GM12864 (cell line): ENCODE measurements around the gene TMEM220.
A peak's percentile ranks its signal among the peaks of the same experiment; 100 is the strongest.
"Not testable (repeated sequence)": the region's sequence is repeated elsewhere in the genome, so short reads cannot be mapped to it uniquely, and the experiment has no call there.

Experiments used
- DNase-seq: peaks from one replicate; pipeline ENCODE4 v3.0.0-alpha.2; 2011; ENCODE audit warnings: low read depth
- H3K4me3 ChIP-seq: 2 replicates; pipeline ENCODE4 v1.5.1; 2011; ENCODE audit warnings: mild to moderate bottlenecking, low read depth, low read length, control low read depth
- TF ChIP-seq, protein P1 (sequence below): IDR thresholded peaks from 2 replicates; pipeline ENCODE4 v1.5.1; 2011; ENCODE audit warnings: low read depth, mild to moderate bottlenecking, moderate library complexity, low read length, control low read depth, inconsistent platforms; ENCODE audit errors: missing control alignments

The TMEM220 gene

GRCh38 chr17:10739386-10739785 lies 9.6 kb upstream of the TMEM220 start:
- H3K4me3 ChIP-seq, result no peak overlapping the region
- DNase-seq, result no peak
- TF ChIP-seq, protein P1, sequence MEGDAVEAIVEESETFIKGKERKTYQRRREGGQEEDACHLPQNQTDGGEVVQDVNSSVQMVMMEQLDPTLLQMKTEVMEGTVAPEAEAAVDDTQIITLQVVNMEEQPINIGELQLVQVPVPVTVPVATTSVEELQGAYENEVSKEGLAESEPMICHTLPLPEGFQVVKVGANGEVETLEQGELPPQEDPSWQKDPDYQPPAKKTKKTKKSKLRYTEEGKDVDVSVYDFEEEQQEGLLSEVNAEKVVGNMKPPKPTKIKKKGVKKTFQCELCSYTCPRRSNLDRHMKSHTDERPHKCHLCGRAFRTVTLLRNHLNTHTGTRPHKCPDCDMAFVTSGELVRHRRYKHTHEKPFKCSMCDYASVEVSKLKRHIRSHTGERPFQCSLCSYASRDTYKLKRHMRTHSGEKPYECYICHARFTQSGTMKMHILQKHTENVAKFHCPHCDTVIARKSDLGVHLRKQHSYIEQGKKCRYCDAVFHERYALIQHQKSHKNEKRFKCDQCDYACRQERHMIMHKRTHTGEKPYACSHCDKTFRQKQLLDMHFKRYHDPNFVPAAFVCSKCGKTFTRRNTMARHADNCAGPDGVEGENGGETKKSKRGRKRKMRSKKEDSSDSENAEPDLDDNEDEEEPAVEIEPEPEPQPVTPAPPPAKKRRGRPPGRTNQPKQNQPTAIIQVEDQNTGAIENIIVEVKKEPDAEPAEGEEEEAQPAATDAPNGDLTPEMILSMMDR, result no peak

GRCh38 chr17:10738521-10739258 lies 8.9 kb upstream of the TMEM220 start:
- TF ChIP-seq, protein P1, result no peak
- no peak for DNase-seq
- no peak overlapping the region for H3K4me3 ChIP-seq

DNA sequence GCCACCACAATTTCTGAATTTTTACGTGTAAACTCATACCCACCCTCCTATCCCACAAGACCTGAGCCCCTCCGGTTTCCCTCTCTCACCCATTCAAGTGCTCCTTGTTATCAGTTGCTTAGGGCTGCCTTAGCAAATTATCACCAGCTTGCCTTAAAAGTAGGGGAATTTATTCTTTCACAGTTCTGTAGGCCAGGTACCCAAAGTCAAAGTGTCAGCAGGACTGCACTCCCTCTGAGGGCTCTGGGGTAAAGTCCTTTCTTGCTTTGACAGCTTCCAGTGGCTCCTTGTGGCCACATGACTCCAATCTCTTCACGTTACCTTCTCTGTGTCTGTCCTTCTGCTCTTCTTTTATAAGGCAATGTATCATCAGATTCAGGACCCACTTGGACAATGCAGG lies 7.9 kb upstream of the TMEM220 start:
- DNase-seq, result no peak
- TF ChIP-seq, protein P1, result no peak
- H3K4me3 ChIP-seq, result no peak overlapping the region

- TF ChIP-seq, protein P1, result peak; percentile 69
- DNase-seq, result no peak
Measured at GRCh38 chr17:10737168-10737622, 7.4 kb upstream of the TMEM220 start.

GRCh38 chr17:10735821-10736220 lies 6.0 kb upstream of the TMEM220 start:
- no peak overlapping the region for H3K4me3 ChIP-seq
- DNase-seq, result no peak
- TF ChIP-seq, protein P1, result no peak

More at GRCh38 chr17:10737168-10737622, 7.4 kb upstream of the TMEM220 start:
- H3K4me3 ChIP-seq, result no peak overlapping the region

- TF ChIP-seq, protein P1, result no peak
- no peak for DNase-seq
- no peak overlapping the region for H3K4me3 ChIP-seq
Measured at GRCh38 chr17:10735251-10735650, 5.4 kb upstream of the TMEM220 start.

DNA sequence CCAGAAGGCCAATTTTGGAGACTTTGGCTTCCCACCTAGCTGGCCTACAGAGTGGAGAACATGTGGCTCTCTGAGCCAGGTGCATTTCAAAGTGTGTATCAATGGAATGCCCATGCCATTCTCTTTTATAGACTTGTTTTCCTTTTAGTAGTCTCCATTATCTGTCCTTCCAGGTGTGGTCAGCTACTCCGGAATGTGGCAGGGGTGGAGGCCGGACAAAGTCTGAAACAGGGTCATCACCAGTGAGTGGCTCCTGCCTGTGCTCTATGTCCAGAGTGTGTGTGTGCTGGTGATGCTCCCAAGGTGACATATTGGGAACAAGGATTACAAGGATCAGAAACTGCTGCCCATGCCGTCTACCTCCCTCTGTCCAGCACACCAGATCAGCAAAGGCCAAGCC lies 3.8 kb upstream of the TMEM220 start:
- TF ChIP-seq, protein P1, result no peak
- no peak for DNase-seq

GRCh38 chr17:10732121-10732520 lies 2.3 kb upstream of the TMEM220 start:
- H3K4me3 ChIP-seq, DNase-seq: not testable (repeated sequence)

More for the DNA sequence above, 3.8 kb upstream of the TMEM220 start:
- H3K4me3 ChIP-seq, result no peak overlapping the region
